Activated CD4-positive, alpha-beta memory T cell treated with anti-CD3 and anti-CD28 coated beads for 36 hours (primary cell): ENCODE data around the gene PATE4. TPM values are rescaled to one million over a fixed set of nuclear protein-coding genes. Genes with fewer than 3 reads are reported as not detected.
"Not testable (repeated sequence)": the region's sequence is repeated elsewhere in the genome, so short reads cannot be mapped to it uniquely, and the experiment has no call there.

ENCODE experiments used
- CTCF ChIA-PET: fragments of 350-600 bp; sonication (Branson Sonifier 250); formaldehyde crosslinking; loops from one replicate; lab custom pipeline; 2021; ENCODE audit warnings: antibody characterized with exemption, inconsistent platforms; lab: Charles Lee
- POLR2A ChIA-PET: fragments of 350-600 bp; sonication (Branson Sonifier 250); formaldehyde crosslinking; loops from one replicate; lab custom pipeline; 2021; ENCODE audit warnings: antibody characterized with exemption; lab: Charles Lee
- DNase-seq: peaks from one replicate; pipeline ENCODE4 v3.0.0-alpha.2; 2020
- H3K27ac Mint-ChIP-seq: one replicate; pipeline ENCODE4 v1.8.0; 2021; ENCODE audit warnings: mixed read lengths
- H3K27me3 Mint-ChIP-seq: one replicate; pipeline ENCODE4 v1.8.0; 2021; ENCODE audit warnings: mixed read lengths
- H3K36me3 Mint-ChIP-seq: one replicate; pipeline ENCODE4 v1.8.0; 2021; ENCODE audit warnings: mixed read lengths
- H3K4me1 Mint-ChIP-seq: one replicate; pipeline ENCODE4 v1.8.0; 2021; ENCODE audit warnings: low read depth, mixed read lengths
- H3K4me3 Mint-ChIP-seq: one replicate; pipeline ENCODE4 v1.8.0; 2021; ENCODE audit warnings: mild to moderate bottlenecking, mixed read lengths
- H3K9me3 Mint-ChIP-seq: one replicate; pipeline ENCODE4 v1.8.0; 2021; ENCODE audit warnings: mixed read lengths
- intact Hi-C: fragments of 100-400 bp; cut with micrococcal nuclease; formaldehyde crosslinking; loops from one replicate; pipeline ENCODE4 v1.15.1; 2023
- total RNA-seq, 2 experiments: library from RNA; stranded (reverse); gene quantifications; one replicate each; pipeline ENCODE4 v1.2.3, GENCODE V29; 2021

The PATE4 gene
- total RNA-seq, 2 experiments from 2014 or later = not detected

DNA sequence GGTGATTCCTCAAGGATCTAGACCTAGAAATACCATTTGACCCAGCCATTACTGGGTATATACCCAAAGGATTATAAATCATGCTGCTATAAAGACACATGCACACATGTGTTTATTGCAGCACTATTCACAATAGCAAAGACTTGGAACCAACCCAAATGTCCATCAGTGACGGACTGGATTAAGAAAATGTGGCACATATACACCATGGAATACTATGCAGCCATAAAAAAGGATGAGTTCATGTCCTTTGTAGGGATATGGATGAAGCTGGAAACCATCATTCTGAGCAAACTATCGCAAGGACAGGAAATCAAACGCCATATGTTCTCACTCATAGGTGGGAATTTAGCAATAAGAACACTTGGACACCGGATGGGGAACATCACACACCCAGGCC, 32.2 kb downstream of the PATE4 start:
- H3K4me1 Mint-ChIP-seq, POLR2A ChIA-PET: not testable (repeated sequence)

DNA sequence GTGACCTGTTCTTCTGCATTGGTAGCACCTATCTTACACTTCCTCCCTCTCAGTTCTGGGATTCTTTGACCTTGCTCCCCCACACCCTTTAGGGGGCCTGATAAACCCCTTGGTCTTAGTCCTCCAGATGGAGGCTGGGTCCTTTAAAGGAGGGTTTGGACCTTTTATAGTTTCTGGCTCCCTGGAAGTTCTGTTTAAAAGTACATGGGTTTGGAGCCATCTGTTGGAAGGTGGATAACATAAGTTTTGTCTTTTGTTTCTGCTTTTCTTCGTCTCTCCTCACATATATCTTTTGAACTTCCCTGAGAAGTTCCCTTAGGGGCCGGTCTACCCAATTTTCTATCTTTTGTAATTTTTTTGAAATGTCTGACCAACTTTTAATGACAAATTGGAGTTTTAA, 36.4 kb downstream of the PATE4 start:
- Mint-ChIP-seq H3K36me3 (no peaks in the 10 kb centered on the region), H3K9me3 (peaks cover 11% of the 10 kb centered on the region), H3K4me1 (no peaks in the 10 kb centered on the region), H3K27me3 (peaks cover 2% of the 10 kb centered on the region), H3K4me3 (no peak overlapping the region), H3K27ac (no peak overlapping the region)
- CTCF ChIA-PET = no interaction called here
- DNase-seq = no peak
- POLR2A ChIA-PET = no interaction called here
- intact Hi-C loops = no loop called here

More for the DNA sequence above, 32.2 kb downstream of the PATE4 start:
- H3K36me3 Mint-ChIP-seq, H3K4me3 Mint-ChIP-seq, DNase-seq, H3K27ac Mint-ChIP-seq, H3K27me3 Mint-ChIP-seq, CTCF ChIA-PET, intact Hi-C loops, H3K9me3 Mint-ChIP-seq: not testable (repeated sequence)

DNA sequence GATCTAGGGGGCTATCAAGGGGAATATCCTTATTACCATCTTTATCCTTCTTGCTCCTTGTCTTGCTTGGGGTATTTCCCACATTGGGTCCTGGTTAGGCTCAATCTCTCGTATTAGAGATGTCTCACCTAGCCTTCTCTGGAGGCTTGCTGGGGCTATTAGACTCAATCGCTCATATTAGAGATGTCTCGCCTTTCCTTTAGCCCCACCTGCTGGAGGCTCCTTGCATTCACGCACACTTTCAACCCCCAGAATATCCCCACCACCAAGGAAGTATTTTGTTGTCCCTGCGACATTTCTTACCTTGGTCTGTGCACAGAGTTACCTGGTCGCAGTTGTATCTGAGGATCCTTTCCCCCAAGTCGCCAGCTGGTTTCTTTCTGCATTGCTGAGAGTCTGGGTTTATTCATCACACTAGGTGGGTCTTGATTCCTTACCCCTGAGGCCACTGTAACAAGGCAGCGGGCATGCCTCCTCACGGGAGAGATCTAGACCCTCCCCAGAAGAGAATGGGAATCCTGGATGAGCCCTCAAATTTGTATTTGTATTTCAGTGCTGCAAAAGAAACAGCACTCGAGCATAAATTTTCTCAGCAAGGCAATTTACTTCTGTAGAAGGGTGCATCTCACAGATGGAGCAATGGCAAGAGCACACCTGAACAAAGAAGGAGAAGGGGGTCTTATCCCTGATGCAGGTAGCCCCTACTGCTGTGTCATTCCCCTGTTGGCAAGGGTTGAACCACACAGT, 38.4 kb downstream of the PATE4 start:
- H3K27me3 Mint-ChIP-seq = peaks cover 2% of the 10 kb centered on the region
- POLR2A ChIA-PET = no interaction called here
- H3K36me3 Mint-ChIP-seq = no peaks in the 10 kb centered on the region
- DNase-seq = peak; percentile 40
- H3K4me1 Mint-ChIP-seq = no peaks in the 10 kb centered on the region
- H3K4me3 Mint-ChIP-seq = no peak overlapping the region
- intact Hi-C loops = loop anchor here (5.0 kb wide), 1 partner anchor 439 kb away; no protein-coding TSS in a partner anchor
- peaks cover 8% of the 10 kb centered on the region for H3K9me3 Mint-ChIP-seq
- no peak overlapping the region for H3K27ac Mint-ChIP-seq
- CTCF ChIA-PET = interaction anchor here (0.7 to 1.1 kb wide), 2 partner anchors 148 to 666 kb away, joined by 3 to 4 read pairs; no protein-coding TSS in a partner anchor

DNA sequence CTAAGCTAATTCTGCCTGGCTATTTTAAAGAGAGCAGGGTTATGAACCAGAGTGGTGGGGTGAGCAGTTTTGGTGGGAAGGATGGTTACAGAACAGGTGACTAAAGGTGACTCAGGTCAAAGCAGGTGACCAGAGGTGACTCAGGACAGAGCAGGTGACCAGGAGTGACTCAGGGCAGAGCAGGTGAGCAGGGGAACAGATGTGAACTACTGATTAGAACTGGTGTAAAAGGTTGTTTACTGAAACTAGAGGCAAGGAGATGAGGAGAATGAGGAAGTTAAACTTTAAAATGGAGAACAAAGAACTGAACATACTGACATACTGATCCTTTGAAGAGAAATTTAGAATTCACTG, 39.0 kb downstream of the PATE4 start:
- intact Hi-C loops = loop anchor here (5.0 kb wide), 1 partner anchor 440 kb away; no protein-coding TSS in a partner anchor
- ChIA-PET CTCF (no interaction called here), POLR2A (no interaction called here)
- H3K27ac Mint-ChIP-seq = no peak overlapping the region
- H3K9me3 Mint-ChIP-seq = peaks cover 8% of the 10 kb centered on the region
- no peak for DNase-seq
- H3K4me3 Mint-ChIP-seq = no peak overlapping the region
- H3K36me3 Mint-ChIP-seq = no peaks in the 10 kb centered on the region
- H3K27me3 Mint-ChIP-seq = peaks cover 2% of the 10 kb centered on the region
- H3K4me1 Mint-ChIP-seq = no peaks in the 10 kb centered on the region

DNA sequence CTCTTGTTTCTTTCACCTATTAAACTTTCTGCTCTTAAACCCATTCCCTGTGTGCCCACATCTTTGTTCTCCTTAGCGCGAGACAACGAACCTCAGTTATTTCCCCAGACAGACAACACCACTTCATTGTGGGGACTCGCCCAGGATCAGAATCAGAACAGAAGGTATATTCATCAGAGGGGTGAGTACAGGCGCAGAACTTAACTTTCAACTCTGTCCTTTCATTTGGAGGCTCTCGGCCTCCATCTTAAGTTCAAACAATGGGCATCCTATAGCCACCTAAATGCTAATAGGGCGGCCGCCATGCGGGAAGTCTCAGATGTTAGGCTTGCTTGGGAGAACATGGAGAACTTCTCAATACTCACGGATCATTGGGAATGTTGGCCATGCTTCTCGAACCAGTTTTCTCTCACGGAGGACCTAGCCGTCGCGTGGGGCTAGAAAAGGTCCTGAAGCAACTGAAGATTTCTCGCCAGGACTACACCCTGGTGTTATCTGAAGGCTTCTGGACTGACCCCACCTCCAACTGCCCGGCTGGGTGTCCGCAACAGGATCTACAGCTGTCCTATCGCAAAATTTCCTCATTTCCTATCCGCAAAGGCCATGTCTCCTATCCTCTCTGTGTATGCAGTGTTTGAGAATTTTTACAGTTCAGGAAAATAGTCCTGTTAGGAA, 40.9 kb downstream of the PATE4 start:
- Mint-ChIP-seq H3K4me3 (no peak overlapping the region), H3K27me3 (peaks cover 2% of the 10 kb centered on the region), H3K36me3 (no peaks in the 10 kb centered on the region), H3K4me1 (no peaks in the 10 kb centered on the region), H3K27ac (no peak overlapping the region), H3K9me3 (peaks cover 8% of the 10 kb centered on the region)
- ChIA-PET POLR2A (no interaction called here), CTCF (interaction anchor here (2.3 kb wide), 1 partner anchor 14 kb away, joined by 6 read pairs; the partner anchor contains the start of gene HYLS1)
- DNase-seq = no peak
- intact Hi-C loops = loop anchor here (2.0 to 5.0 kb wide), 2 partner anchors 247 to 442 kb away; no protein-coding TSS in a partner anchor

DNA sequence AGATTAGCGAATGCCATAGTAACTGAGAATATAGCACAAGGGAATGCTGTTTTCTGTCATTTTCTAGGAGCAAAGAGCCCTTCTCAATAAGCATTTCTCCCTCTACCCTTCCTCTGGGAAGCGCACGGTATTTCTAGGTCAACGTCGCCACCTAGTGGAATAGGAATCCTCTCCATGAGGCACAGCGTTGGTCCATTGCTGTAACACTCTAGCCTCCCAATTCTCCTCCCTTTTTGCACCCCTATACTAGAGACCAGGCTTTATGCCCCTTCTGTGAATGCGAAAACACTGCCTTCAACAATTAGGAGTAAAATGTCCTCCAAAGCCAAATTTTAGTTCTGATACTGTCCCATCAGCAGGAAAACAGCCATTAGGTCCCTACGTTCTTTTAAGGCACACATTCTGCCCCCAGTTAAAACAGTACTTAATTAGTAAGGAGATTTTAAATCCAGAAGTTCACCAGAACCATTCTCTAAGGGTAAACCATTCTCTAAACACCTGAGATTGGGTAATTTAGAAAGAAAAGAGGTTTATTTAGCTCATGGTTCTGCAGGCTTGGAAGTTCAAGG, 41.5 kb downstream of the PATE4 start:
- no peak overlapping the region for H3K27ac Mint-ChIP-seq
- intact Hi-C loops = loop anchor here (2.0 to 5.0 kb wide), 2 partner anchors 248 to 442 kb away; no protein-coding TSS in a partner anchor

DNA sequence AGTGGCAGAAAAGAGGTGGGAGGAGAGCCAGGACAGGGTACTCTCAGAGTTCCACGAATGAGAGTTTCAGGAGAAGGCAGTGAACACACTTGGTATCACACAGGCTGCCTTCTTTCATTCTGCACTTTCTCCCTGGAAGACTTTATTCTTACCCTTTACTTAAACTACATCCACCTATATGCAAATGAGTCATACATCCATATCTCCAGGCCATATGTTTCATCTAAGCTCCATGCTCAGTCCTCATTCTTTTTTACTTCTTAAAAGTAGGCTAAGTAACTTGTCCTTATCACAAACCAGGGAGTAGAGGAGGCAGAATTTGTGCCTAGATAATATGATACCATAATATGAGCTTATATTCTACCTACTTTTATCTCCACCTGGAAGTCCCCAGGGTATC, 48.2 kb downstream of the PATE4 start:
- CTCF ChIA-PET = interaction anchor here (0.6 kb wide), 1 partner anchor 960 kb away, joined by 5 read pairs; no protein-coding TSS in a partner anchor
- POLR2A ChIA-PET = interaction anchor here (0.6 kb wide), 1 partner anchor 241 kb away, joined by 3 read pairs; no protein-coding TSS in a partner anchor
- Mint-ChIP-seq H3K27me3 (peaks cover 2% of the 10 kb centered on the region), H3K4me3 (no peak overlapping the region), H3K27ac (no peak overlapping the region), H3K36me3 (no peaks in the 10 kb centered on the region), H3K4me1 (no peaks in the 10 kb centered on the region), H3K9me3 (no peaks in the 10 kb centered on the region)
- no peak for DNase-seq
- intact Hi-C loops = loop anchor here (10.0 kb wide), 1 partner anchor 926 kb away; the partner anchor contains the start of gene CCDC15

More for the DNA sequence above, 41.5 kb downstream of the PATE4 start:
- H3K27me3 Mint-ChIP-seq = peaks cover 2% of the 10 kb centered on the region
- peaks cover 8% of the 10 kb centered on the region for H3K9me3 Mint-ChIP-seq
- CTCF ChIA-PET = interaction anchor here (1.1 to 2.3 kb wide), 2 partner anchors 13 to 152 kb away, joined by 4 to 6 read pairs; partner anchors contain the start of gene HYLS1
- POLR2A ChIA-PET = no interaction called here
- H3K36me3 Mint-ChIP-seq = no peaks in the 10 kb centered on the region
- no peaks in the 10 kb centered on the region for H3K4me1 Mint-ChIP-seq
- DNase-seq = peak; percentile 51
- no peak overlapping the region for H3K4me3 Mint-ChIP-seq

DNA sequence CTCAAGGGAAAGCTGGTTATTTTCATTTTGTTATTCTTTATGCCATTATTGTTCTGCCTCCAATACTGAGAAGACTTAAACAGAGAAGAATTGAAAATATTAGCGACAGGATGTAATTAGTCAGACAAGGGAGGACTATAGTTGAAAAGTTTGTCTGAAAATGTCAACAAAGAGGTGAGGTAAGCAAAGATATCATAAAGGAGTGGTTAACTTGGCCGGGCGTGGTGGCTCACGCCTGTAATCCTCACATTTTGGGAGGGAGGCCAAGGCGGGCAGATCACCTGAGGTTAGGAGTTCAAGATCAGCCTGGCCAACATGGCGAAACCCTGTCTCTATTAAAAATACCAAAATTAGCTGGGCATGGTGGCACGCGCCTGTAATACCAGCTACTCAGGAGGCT, 50.3 kb downstream of the PATE4 start:
- POLR2A ChIA-PET = no interaction called here
- no peak overlapping the region for H3K27ac Mint-ChIP-seq
- no peak for DNase-seq
- H3K27me3 Mint-ChIP-seq = peaks cover 6% of the 10 kb centered on the region
- H3K9me3 Mint-ChIP-seq = no peaks in the 10 kb centered on the region
- intact Hi-C loops = loop anchor here (10.0 kb wide), 1 partner anchor 929 kb away; the partner anchor contains the start of gene CCDC15
- CTCF ChIA-PET = no interaction called here
- peaks cover 12% of the 10 kb centered on the region for H3K4me1 Mint-ChIP-seq
- no peak overlapping the region for H3K4me3 Mint-ChIP-seq
- H3K36me3 Mint-ChIP-seq = peaks cover 3% of the 10 kb centered on the region

DNA sequence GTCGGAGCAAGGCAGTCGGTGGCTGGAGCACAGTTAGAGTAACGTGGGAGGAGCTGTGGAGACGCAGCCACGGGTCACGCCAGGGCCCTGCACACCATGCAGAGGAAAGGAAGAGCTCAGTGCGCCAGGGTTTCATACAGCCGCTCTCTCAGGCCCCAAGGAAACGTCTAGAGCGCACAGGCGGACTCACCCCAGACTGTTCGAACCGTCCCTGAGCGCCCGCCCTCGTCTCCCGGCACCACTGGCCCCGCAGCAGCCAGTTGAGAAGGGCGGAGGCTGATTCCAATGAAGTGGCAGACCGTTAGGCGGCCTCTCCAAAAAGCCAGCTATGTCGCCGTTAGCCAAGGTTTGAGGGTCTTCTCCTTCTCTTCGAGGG, 53.9 kb downstream of the PATE4 start:
- CTCF ChIA-PET = interaction anchor here (0.7 to 2.5 kb wide), 5 partner anchors 10 to 319 kb away, joined by 3 to 16 read pairs (median 6); partner anchors contain the start of gene PUS3
- H3K36me3 Mint-ChIP-seq = peaks cover 13% of the 10 kb centered on the region
- peaks cover 6% of the 10 kb centered on the region for H3K27me3 Mint-ChIP-seq
- H3K27ac Mint-ChIP-seq = peak overlapping the region; percentile 93
- H3K4me1 Mint-ChIP-seq = peaks cover 26% of the 10 kb centered on the region
- DNase-seq = peak; percentile 65
- intact Hi-C loops = loop anchor here (1.0 to 10.0 kb wide), 9 partner anchors 16 to 932 kb away; partner anchors contain the start of genes CCDC15, EI24, FAM118B and PUS3
- peak overlapping the region; percentile 74 for H3K4me3 Mint-ChIP-seq
- H3K9me3 Mint-ChIP-seq = no peaks in the 10 kb centered on the region
- POLR2A ChIA-PET = interaction anchor here (1.4 to 2.5 kb wide), 5 partner anchors 10 to 317 kb away, joined by 4 to 24 read pairs (median 6); partner anchors contain the start of genes CHEK1, EI24 and PUS3

DNA sequence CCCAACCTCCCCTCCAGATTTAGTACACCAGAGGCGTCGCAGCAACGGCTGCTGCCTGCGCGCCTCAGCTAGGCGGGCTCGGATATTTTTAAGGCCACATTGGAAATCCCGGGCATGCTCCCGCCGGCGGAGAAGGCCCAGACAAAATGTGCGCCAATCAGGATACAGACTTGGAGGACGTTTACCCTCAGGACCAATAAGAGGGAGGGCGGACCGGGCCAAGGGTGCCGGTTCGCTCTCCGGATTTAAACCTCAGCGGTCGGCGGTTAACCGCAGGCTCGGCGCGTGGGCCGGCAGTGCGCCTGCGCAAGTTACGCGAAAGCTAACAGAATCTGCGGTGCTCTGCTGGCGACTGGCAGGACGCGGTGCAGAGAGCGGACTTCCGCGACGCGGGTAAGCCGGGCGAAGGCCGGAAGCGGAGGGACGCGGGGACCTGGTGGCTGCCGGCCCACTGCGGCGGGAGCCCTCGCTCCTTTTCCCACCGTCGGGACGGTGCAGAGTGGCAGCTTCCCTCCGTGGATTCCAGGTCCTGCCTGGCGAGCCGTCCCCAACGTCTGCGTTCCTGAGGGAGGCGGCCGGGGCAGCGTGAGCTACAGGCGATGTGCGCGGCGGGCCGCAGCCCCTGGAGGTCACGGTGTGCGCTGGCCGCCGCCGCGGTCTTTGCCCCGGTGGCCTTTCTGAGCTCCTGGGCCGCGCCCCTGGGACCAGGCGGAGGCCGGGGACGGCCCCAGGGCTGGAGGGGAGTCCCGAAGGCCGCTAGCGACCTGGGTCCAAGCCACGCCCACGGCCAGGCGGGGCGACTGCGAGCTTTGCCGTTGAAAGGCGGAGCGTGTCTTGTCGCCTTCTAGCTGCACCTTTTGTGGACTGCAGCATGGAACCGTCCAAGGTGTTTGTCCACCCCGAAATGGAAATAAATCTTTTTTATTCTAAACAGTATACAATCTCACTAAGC, 54.5 kb downstream of the PATE4 start, which contains the start of gene HYLS1:
HYLS1 (plus strand) TSS at position 296 of the 952 bp plus-strand sequence. CDS start 11,701 bp downstream, outside the sequence.
- intact Hi-C loops = loop anchor here (1.0 to 10.0 kb wide), 9 partner anchors 16 to 933 kb away; partner anchors contain the start of genes CCDC15, EI24, FAM118B and PUS3
- POLR2A ChIA-PET = interaction anchor here (0.7 to 2.5 kb wide), 11 partner anchors 10 to 776 kb away, joined by 3 to 24 read pairs (median 4); partner anchors contain the start of genes CHEK1, EI24, FOXRED1 and PUS3
- peak within 1 kb of the TSS; percentile 74 for H3K4me3 Mint-ChIP-seq
- peak within 1 kb of the TSS; percentile 93 for H3K27ac Mint-ChIP-seq
- H3K4me1 Mint-ChIP-seq = peaks cover 31% of the 10 kb centered on the region
- CTCF ChIA-PET = interaction anchor here (0.6 to 2.5 kb wide), 9 partner anchors 10 to 1094 kb away, joined by 3 to 16 read pairs (median 4); partner anchors contain the start of genes EI24 and PUS3
- H3K36me3 Mint-ChIP-seq = peaks cover 18% of the 10 kb centered on the region
- no peaks in the 10 kb centered on the region for H3K9me3 Mint-ChIP-seq
- peak; percentile 99 for DNase-seq
- H3K27me3 Mint-ChIP-seq = peaks cover 6% of the 10 kb centered on the region
